Heart left ventricle (tissue), 16 donors: ENCODE measurements around the gene SPIRE1. TPM values are rescaled to one million over a fixed set of nuclear protein-coding genes. Genes with fewer than 3 reads are reported as not detected.

Experiments
- ATAC-seq, 4 donors: fragments of 200-7000 bp; cut with Tn5 transposase; one replicate each; pipeline ENCODE4 v1.9.1; 2020 to 2022; ENCODE audit warnings: moderate library complexity in 4 of 4, mild to moderate bottlenecking in 3 of 4, moderate number of reproducible peaks in 1 of 4
- DNase-seq, 5 donors: peaks; one replicate each; pipeline ENCODE4 v3.0.0-alpha.2; 2020
- H3K27ac ChIP-seq, 12 donors: fragments of 200-600 bp; sonication (generic) in 4 of 12; one replicate each; pipeline versions ENCODE4 v1.5.0 to v1.8.0; 2016 to 2022; ENCODE audit warnings: mild to moderate bottlenecking in 2 of 12
- H3K27me3 ChIP-seq, 9 donors: fragments of 200-600 bp; sonication (generic) in 2 of 9; one replicate each; pipeline versions ENCODE4 v1.5.1 to v1.8.0; 2016 to 2022; ENCODE audit warnings: mild to moderate bottlenecking in 3 of 9
- H3K36me3 ChIP-seq, 9 donors: fragments of 200-600 bp; sonication (generic) in 2 of 9; one replicate each; pipeline versions ENCODE4 v1.5.0 to v1.8.0; 2018 to 2022; ENCODE audit warnings: mild to moderate bottlenecking in 2 of 9
- H3K4me1 ChIP-seq, 12 donors: fragments of 200-600 bp; sonication (generic) in 4 of 12; one replicate each; pipeline versions ENCODE4 v1.5.0 to v1.8.0; 2016 to 2022; ENCODE audit warnings: mild to moderate bottlenecking in 3 of 12
- H3K4me3 ChIP-seq, 12 donors: fragments of 200-600 bp; sonication (generic) in 4 of 12; one replicate each; pipeline versions ENCODE4 v1.5.0 to v1.8.0; 2017 to 2022; ENCODE audit warnings: mild to moderate bottlenecking in 9 of 12, moderate library complexity in 4 of 12
- H3K9me3 ChIP-seq, 12 donors: fragments of 200-600 bp; sonication (generic) in 4 of 12; one replicate each; pipeline versions ENCODE4 v1.5.0 to v1.8.0; 2016 to 2022; ENCODE audit warnings: mild to moderate bottlenecking in 1 of 12
- POLR2A ChIP-seq, 2 donors: fragments of 450-650 bp; IDR thresholded peaks; one replicate each; pipeline ENCODE4 v1.6.1; 2017; ENCODE audit warnings: antibody characterized with exemption in 2 of 2, mild to moderate bottlenecking in 2 of 2, moderate library complexity in 2 of 2
- WGBS, 4 donors: extraction: QIAGEN DNeasy Blood & Tissue Kit in 2 of 4; methylation state at CpG; one replicate each; pipeline versions ENCODE4 v1.1.5 to v1.1.7; 2013 to 2018; 5-methylcytosine and 5-hydroxymethylcytosine counted together
- intact Hi-C, 10 donors: fragments of 100-400 bp; cut with DNase I; formaldehyde crosslinking; loops; one replicate each; pipeline versions ENCODE4 v1.11.1 to v1.14.2; 2022
- polyA plus RNA-seq, 2 donors: library from polyadenylated mRNA; stranded (reverse); fragments of 200-250 nt; gene quantifications; one replicate each; pipeline ENCODE4 v1.2.3, GENCODE V29; 2013
- total RNA-seq, 9 donors: library from RNA; depleted of rRNA in 2 of 9; stranded (reverse); fragments of >200 nt in 2 of 9; fragmentation: NEBNext Ultra II Directional in 3 of 9; extraction: Animal tissue kit (Norgen Biotek cat#: 25700) in 3 of 9; gene quantifications; one replicate each; pipeline versions ENCODE4 v1.1.0 to v1.2.4, GENCODE V29; 2016 to 2023
- TF ChIP-seq, protein P1 (sequence below), 12 donors: fragments of 200-600 bp; sonication (generic) in 4 of 12; IDR thresholded peaks; one replicate each; pipeline versions ENCODE4 v1.5.0 to v1.8.0; 2018 to 2022; ENCODE audit warnings: antibody characterized with exemption in 12 of 12, mild to moderate bottlenecking in 5 of 12
- donor health status: ischemic (EF 13 %, LVEDD 7.1; RV severe dilation, severe dysfunction).
- donor health status: healthy with polysubstance abuse.
- donor health status: DM: no; HTN: yes; CAD: no.
- donor health status: DM: no; HTN: no; CAD: no.
- donor health status: ischemic (EF 25% LVEDD 6.9; RV normal size, moderate dysfunction).
- donor health status: ischemic (EF 25% LVEDD 5.7; RV mildly dilated, moderate dysfunction).
- donor health status: healthy.
- donor health status: DM: yes; HTN: yes; CAD: no.
- donor health status: ischemic (EF 35%, LVEDD 5.7; RV mildly dilated, moderate dysfunction).
- donor health status: nonischemic (EF 11% LVEDD 7.7; RV severe dilation, severe dysfunction).
- donor health status: DM: yes; HTN: yes; CAD: no.
- donor health status: PGD.
- donor health status: ischemic (EF 29% LVEDD 5.4; RV normal size, mild dysfunction).
- donor health status: nonischemic (EF 23%, LVEDD 6.1; RV moderate dilation, normal function).

Gene SPIRE1
- total and polyA plus RNA-seq, 11 donors: 8.3 to 67.6 (median 47.8) TPM

DNA sequence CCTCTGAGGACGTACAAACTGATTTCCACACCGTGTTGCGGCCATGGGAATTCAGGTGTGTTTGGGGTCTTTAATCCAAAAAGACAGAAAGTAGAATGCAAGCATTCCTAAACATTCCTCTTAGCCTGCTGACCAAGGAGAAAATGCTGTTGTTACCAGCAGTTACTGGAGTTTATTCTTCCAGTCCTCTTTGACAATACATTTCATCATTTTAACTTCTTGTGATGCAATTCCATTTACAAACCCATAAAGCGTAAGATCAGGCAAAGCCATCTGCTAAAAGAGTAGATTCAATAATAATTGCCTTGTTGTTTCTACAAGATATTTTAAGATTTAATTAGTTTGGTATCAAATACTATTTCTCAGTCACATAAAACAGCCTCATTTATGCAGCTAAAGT is 32.7 kb downstream of the SPIRE1 start:
- intact Hi-C loops: loop anchor here in 1 of 10 donors (10.0 kb wide), 1 partner anchor 60 kb away; no protein-coding TSS in a partner anchor
- no peaks in the 10 kb centered on the region for H3K27me3 ChIP-seq

DNA sequence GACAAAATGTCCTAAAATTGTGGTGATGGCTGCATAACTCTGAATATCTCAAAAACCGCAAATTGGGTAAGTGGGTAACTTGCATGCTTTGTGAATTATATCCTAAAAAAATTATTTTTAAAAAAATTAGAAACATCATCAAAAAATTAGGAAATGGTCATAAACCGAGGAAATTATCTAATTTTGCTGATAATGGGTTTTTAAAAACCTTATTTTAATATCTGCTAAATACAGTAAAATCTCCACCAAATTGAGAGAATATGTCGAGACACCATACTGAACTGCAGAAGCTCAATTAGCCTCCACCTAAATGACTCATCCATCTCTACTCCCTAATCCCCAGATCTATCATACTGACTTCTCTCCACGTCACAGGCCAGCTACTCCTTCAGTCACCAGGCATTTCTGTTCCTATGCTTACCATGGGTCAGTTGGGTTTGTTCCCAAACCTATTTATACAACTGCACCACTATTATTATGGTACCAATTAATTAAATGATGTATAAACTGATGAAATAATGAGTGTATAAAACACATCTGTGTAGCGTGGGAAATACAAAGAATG is 36.1 kb downstream of the SPIRE1 start:
- 87 to 93% (median 90%) methylated on average over 5 of the region's 5 CpGs for WGBS, 4 donors
- TF ChIP-seq POLR2A (IDR thresholded peaks at IDR 0.05): no peak
- TF ChIP-seq, protein P1, sequence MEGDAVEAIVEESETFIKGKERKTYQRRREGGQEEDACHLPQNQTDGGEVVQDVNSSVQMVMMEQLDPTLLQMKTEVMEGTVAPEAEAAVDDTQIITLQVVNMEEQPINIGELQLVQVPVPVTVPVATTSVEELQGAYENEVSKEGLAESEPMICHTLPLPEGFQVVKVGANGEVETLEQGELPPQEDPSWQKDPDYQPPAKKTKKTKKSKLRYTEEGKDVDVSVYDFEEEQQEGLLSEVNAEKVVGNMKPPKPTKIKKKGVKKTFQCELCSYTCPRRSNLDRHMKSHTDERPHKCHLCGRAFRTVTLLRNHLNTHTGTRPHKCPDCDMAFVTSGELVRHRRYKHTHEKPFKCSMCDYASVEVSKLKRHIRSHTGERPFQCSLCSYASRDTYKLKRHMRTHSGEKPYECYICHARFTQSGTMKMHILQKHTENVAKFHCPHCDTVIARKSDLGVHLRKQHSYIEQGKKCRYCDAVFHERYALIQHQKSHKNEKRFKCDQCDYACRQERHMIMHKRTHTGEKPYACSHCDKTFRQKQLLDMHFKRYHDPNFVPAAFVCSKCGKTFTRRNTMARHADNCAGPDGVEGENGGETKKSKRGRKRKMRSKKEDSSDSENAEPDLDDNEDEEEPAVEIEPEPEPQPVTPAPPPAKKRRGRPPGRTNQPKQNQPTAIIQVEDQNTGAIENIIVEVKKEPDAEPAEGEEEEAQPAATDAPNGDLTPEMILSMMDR (IDR thresholded peaks at IDR 0.05): no peak
- ATAC-seq (peak in 1 of 4 donors; percentile 44), DNase-seq (no peak)
- H3K4me3 ChIP-seq: no peak overlapping the region
- intact Hi-C loops: loop anchor here in 1 of 10 donors (10.0 kb wide), 1 partner anchor 63 kb away; no protein-coding TSS in a partner anchor
- H3K27ac ChIP-seq: no peak overlapping the region
- no peaks in the 10 kb centered on the region for H3K4me1 ChIP-seq
- H3K27me3 ChIP-seq: no peaks in the 10 kb centered on the region
- H3K36me3 ChIP-seq: no peaks in the 10 kb centered on the region
- H3K9me3 ChIP-seq: no peaks in the 10 kb centered on the region

More for the DNA sequence above, 32.7 kb downstream of the SPIRE1 start:
- Histone ChIP-seq H3K9me3 (peaks cover 0 to 4% (median 0%) of the 10 kb centered on the region in 12 donors), H3K36me3 (no peaks in the 10 kb centered on the region), H3K4me3 (no peak overlapping the region), H3K4me1 (no peaks in the 10 kb centered on the region), H3K27ac (no peak overlapping the region)
- TF ChIP-seq, protein P1 (IDR thresholded peaks at IDR 0.05): no peak
- no peak for TF ChIP-seq POLR2A (IDR thresholded peaks at IDR 0.05)
- no peak for ATAC-seq
- DNase-seq: no peak
- WGBS, 4 donors: 88 to 93% (median 90%) methylated on average over 4 of the region's 4 CpGs

DNA sequence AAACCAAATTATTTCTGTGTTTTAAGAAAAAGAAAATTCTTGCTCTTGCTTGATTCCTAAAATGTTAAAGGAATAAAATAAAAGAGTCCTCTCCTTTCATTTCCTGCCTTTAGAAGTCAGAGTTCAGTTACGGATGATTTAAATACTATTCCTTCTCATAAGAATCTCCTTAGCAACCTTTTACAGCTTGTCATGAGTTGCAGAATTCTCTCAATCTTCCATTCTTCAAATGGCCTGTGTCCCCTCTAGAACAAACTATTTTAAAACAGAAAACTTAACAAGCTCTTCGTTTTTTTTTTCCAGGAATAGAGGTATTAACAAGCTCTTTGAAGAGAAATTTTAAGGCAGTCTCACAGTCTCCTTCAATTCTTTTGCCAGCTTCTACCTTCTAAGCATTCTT is 42.2 kb downstream of the SPIRE1 start:
- Histone ChIP-seq H3K27ac (no peak overlapping the region), H3K4me1 (peaks cover 0 to 6% (median 0%) of the 10 kb centered on the region in 12 donors), H3K36me3 (no peaks in the 10 kb centered on the region), H3K4me3 (no peak overlapping the region), H3K9me3 (no peaks in the 10 kb centered on the region), H3K27me3 (no peaks in the 10 kb centered on the region)
- 59 to 68% (median 63%) methylated on average over 2 of the region's 2 CpGs for WGBS, 4 donors
- intact Hi-C loops: no loop called here
- ATAC-seq (no peak), DNase-seq (no peak)
- no peak for TF ChIP-seq POLR2A (IDR thresholded peaks at IDR 0.05)
- TF ChIP-seq, protein P1 (IDR thresholded peaks at IDR 0.05): no peak

DNA sequence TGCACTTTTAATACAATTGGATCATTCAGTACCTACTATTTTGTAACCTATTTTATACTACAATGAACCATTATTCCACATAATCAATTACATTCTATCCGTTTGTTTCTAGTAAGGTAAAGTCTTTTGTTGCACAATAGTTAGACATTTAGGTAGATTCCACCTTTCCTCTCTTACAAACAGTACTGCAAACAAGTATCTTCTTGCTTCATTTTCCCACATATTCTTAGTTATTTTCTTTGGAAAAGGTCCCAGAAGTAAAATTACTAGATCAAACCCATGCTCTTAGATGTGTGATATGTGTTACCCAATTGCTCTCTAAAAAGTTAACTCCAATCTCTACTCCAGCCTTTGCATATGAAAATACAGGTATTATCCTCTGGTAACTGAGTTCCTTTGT is 49.6 kb downstream of the SPIRE1 start:
- whole genome bisulfite sequencing, 4 donors: 66 to 86% (median 80%) methylated on average over 1 of the region's 1 CpG
- intact Hi-C loops: no loop called here
- no peak for TF ChIP-seq POLR2A (IDR thresholded peaks at IDR 0.05)
- TF ChIP-seq, protein P1 (IDR thresholded peaks at IDR 0.05): no peak
- Histone ChIP-seq H3K4me3 (no peak overlapping the region), H3K27me3 (no peaks in the 10 kb centered on the region), H3K36me3 (no peaks in the 10 kb centered on the region), H3K27ac (peak overlapping the region in 1 of 12 donors; percentile 90), H3K9me3 (no peaks in the 10 kb centered on the region), H3K4me1 (peaks cover 0 to 36% (median 10%) of the 10 kb centered on the region in 12 donors)
- no peak for DNase-seq
- no peak for ATAC-seq
